Gastrocnemius medialis (tissue), 4 donors: ENCODE data around the gene IYD.

ENCODE experiments used
- CTCF ChIP-seq, 5 experiments: fragments of 450-650 bp in 3 of 5; fragments of 200-600 bp in 2 of 5; sonication (generic) in 2 of 5; IDR thresholded peaks in 4 of 5; conservative IDR thresholded peaks in 1 of 5; 1 replicate in 4 of 5; 2 replicates in 1 of 5; pipeline ENCODE4 v1.5.1; 2016 to 2019; ENCODE audit warnings: antibody characterized with exemption in 5 of 5, mild to moderate bottlenecking in 3 of 5, moderate library complexity in 3 of 5
- POLR2A ChIP-seq, 2 donors: fragments of 450-650 bp; IDR thresholded peaks; one replicate each; pipeline ENCODE4 v1.6.1; 2017; ENCODE audit warnings: antibody characterized with exemption in 2 of 2, mild to moderate bottlenecking in 2 of 2, moderate library complexity in 2 of 2

DNA sequence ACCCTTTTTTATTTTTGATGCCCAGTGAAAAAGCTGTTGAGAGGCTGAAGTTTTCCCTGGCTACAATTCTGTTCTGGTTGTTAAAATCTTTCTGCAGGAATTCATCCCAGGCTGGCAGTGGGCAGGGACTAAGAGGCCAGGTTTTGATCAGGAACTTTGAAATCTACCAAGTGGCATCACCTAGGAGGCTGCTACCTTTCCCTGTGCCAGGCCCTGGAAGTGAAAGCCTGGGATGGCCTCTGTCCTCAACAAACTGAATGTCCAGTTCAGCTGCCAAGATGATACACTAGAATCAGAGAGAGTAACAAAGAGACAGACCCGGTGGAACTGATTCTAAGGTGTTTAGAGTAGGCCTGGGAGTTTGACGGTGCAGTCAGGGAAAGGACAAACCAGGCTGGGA lies 596 bp downstream of the IYD start:
- no peak for TF ChIP-seq CTCF (IDR thresholded peaks at IDR 0.05 in 4 of 5, conservative IDR thresholded peaks at IDR 0.05 in 1 of 5)
- TF ChIP-seq POLR2A (IDR thresholded peaks at IDR 0.05), result no peak
